Measurements from ENCODE around the gene XKR7.

The XKR7 gene

GRCh38 chr20:32051720-32052089, 83.8 kb downstream of the XKR7 start:
- H3K4me3 ChIP-seq (replicated peaks; ENCODE audit: low read depth, low read length), result no peak overlapping the region
- TF ChIP-seq CTCF (IDR thresholded peaks at IDR 0.05; ENCODE audit: low read depth, low read length, missing control alignments), result no peak
- DNase-seq (ENCODE audit: extremely low read depth, low read depth), result no peak

- no peak within 1 kb of the TSS for H3K4me3 ChIP-seq (replicated peaks; ENCODE audit: low read depth, low read length)
- no peak for DNase-seq (ENCODE audit: extremely low read depth, low read depth)
- TF ChIP-seq CTCF (IDR thresholded peaks at IDR 0.05; ENCODE audit: low read depth, low read length, missing control alignments), result no peak
Observed at GRCh38 chr20:32052090-32052777, 84.3 kb downstream of the XKR7 start, which contains the start of gene HCK. TSS of gene HCK (plus strand) at chr20:32052242.

GRCh38 chr20:32052778-32053362, 84.9 kb downstream of the XKR7 start:
- no peak for TF ChIP-seq CTCF (IDR thresholded peaks at IDR 0.05; ENCODE audit: low read depth, low read length, missing control alignments)
- no peak overlapping the region for H3K4me3 ChIP-seq (replicated peaks; ENCODE audit: low read depth, low read length)
- DNase-seq (ENCODE audit: extremely low read depth, low read depth), result no peak
